Fibroblast of skin of abdomen (primary cell): Measurements from ENCODE around the gene HLA-DOA. TPM values are rescaled to one million over a fixed set of nuclear protein-coding genes. Genes with fewer than 3 reads are reported as not detected.
A peak's percentile ranks its signal among the peaks of the same experiment; 100 is the strongest.

Source experiments
- DNase-seq: peaks from one replicate; pipeline ENCODE4 v3.0.0-alpha.2; 2013
- polyA plus RNA-seq, 2 experiments: library from polyadenylated mRNA; unstranded; fragments of 120-200 nt; gene quantifications; one replicate each; pipeline ENCODE4 v1.2.1, GENCODE V29; 2013; ENCODE audit not compliant: insufficient read length in 2 of 2

Gene HLA-DOA
- 0.09 TPM for polyA plus RNA-seq (2013, experiment 1 of 2; ENCODE audit: insufficient read length)
- polyA plus RNA-seq (2013, experiment 2 of 2; ENCODE audit: insufficient read length): 0.05 TPM

DNA sequence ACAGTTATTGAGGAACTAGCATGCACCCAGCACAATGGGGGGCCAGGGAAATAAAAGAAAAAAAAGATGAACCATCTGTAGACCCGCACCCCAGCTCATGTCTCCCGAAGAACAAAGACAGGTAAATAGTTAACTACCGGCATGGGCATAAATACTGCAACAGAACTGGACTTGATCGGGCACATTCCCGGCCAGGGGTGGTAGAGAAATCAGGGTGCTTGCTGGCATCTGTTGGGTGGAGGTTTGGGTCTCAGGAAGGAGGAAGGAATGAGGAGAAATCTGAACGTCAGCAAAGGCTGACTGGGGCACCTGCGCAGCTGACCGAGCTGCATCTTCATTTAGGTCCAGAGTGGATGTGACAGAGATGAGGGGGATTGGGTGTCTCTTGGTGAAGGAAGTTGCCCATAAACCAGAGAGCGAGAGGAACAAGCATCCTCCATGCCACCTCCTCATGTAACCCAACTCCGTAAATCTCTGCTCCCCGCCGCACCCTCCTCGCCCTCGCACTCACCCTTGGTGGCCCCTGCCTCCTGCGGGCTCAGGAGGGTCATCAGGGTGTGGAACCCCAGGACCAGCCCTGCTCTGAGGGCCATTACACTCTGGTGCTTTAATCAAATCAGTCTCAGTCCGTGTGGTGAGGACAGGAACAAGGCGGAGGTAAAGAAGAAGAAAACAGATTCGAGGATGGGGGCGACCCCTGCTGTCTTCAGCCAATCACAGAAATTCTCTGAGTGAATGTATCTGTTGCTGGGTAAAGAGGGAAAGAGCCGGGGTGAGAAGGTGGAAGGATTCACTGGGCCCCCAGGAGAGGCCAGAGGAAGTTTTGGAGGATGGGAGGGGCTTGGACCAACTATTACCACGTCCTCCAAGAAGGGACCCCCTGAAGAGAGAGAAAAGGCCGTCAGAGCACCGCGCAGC lies at the start of gene HLA-DOA:
Gene HLA-DOA (minus strand): TSS at position 648 of the 918 bp plus-strand sequence.
- peak; percentile 22 for DNase-seq

DNA sequence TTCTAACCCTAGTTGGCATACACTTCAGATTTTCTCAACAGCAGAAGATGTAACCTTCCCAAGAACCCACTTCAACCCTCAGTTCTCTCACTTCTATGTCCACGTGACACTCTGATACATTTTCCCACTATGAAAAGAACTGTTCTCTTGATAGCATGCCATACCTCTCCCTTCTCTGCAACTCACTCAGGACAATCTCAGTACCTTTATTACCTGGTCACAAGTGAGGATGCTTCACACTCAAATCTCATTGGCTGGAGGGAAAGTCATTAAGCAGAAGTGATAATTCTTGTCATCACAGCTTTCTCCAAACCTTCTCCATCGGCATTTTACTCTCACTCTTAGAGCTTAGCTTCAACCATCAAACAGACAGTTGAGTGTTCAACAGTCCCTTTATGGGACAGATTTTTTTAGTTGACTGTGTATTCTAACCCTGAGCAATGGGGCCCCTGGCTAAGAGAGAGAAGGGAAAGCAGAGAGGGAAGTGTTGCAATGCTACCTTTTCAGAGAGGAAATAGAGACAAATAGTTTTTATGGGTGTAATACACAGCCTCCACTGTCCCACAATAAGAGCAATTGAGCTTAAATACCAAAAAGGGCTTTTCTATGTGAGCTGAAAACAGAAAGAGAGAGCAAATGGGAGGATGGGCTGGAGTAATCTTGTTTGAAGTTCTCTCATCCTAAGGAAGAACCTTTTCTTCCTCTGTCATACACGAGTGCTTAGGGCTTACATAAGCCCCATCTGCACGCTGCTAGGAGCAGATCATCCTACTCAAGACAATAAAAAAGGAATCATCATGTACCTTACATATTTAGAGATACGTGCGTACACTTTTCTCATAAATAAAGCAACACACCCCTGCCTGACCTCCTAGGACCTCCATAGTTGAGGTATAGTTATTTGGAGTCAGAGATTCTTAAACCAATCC lies 48.1 kb upstream of the HLA-DOA start:
- DNase-seq: no peak

GRCh38 chr6:33053230-33053629 lies 43.8 kb upstream of the HLA-DOA start:
- peak; percentile 16 for DNase-seq

GRCh38 chr6:33052627-33053026 lies 43.2 kb upstream of the HLA-DOA start:
- no peak for DNase-seq

GRCh38 chr6:33050014-33050810 lies 40.8 kb upstream of the HLA-DOA start:
- no peak for DNase-seq

DNA sequence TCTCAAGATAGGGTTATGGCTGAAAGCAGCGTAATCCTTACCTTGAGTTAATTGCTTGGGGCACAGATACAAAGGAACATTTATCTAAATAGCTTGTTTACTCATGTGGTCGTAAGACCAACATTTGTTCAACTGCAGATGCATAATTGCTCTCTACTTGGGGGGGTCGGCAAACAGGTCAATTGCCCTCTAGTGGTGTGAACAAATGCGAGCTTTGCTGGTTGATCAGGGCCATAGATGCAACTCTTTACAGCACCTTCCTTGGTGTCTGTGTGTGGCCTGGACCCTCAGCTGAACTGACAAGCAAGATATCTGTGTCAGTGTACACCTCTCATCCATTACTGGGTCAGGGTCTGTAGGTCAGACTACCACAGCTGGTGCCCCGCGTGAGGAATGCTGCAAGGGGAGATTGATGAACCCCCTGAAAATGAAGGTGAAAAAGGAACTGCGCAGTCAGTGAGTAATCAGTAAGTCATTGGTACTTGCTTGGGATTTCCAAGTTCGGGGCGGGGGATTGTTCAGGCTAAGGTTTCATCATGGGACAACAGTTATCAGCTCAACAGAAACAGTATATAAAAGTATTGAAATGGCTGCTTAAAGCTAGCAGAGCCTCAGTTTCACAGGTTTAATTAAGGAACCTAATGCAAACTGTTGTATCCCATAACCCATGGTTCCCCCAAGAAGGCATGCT lies 40.1 kb upstream of the HLA-DOA start:
- DNase-seq: no peak

DNA sequence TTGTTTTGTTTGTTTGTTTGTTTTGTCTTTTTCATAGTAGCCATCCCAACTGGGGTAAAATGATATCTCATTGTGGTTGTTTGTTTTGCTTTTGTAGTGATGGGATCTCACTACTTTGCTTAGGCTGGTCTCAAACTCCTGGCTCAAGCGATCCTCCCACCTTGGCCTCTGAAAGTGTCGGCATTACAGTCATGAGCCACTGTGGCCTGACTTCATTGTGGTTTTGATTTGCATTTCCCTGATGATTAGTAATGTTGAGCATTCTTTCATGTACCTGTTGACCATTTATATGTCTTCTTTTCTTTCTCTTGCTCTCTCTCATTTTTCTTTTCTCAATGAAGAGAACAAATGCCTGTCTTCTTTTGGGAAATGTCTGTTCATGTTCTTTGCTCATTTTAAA lies 30.8 kb upstream of the HLA-DOA start:
- no peak for DNase-seq

GRCh38 chr6:33036535-33036934 lies 27.1 kb upstream of the HLA-DOA start:
- DNase-seq: no peak

DNA sequence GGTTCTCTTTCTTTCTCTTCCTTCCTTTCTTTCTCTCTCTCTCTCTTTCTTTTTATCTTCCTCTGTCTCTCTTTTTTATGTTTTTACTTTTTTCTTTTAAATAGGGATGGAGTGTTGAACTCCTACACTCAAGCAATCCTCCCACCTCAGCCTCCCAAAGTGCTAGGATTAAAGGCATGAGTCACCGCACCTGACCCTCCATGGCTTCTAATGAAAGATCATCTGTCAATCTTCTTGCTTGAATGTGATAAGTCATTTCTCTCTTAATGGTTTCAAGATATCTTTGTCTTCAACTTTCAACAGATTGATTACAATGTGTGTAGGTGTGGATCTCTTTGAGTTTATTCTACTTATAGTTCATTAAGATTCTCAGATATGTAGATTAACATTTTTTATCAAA lies 25.2 kb upstream of the HLA-DOA start:
- no peak for DNase-seq

GRCh38 chr6:33030245-33030644 lies 20.9 kb upstream of the HLA-DOA start:
- no peak for DNase-seq

DNA sequence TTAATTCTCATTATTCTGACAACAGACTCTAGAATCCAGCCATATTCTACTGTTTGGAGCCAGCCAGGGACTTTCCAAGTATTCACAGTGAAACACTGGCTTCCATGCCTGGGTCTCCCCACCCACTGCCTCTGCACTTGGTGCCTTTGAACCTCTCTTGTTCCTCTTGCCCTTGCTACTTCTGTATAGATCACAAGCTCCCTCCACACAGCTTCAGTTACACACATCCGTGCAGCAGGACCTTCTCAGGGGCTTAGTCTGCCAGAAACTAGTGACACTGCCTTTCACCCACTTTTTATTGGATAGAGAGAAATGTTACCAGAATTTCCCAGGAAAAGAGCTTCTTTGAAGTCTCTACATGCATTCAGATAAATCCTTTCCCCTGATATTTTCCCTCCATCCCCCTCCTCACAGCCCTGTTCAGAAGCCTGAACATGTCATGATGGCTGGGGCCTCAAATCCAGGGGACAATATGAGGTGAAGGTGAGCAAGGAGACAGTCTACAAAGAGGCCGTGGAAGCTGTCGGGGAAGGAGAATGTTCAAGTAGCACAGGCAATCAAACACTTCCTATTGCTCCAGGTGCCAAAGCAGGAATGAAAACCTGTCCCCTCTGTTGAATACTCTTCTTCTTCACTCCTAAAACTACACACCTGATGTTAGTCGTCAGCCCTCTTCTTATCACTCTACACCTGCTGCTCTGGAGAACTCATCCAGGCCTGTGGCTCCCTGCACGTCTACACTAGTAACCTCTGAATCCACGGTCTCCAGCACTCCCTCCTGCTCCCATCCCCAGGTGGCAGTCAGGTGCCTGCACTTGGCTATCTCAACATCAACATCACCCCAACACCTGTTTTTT lies 20.2 kb upstream of the HLA-DOA start:
- DNase-seq: no peak

- no peak for DNase-seq
These were observed 18.9 kb upstream of the HLA-DOA start for GRCh38 chr6:33028220-33028849.

GRCh38 chr6:33024521-33024920 lies 15.1 kb upstream of the HLA-DOA start:
- no peak for DNase-seq

DNA sequence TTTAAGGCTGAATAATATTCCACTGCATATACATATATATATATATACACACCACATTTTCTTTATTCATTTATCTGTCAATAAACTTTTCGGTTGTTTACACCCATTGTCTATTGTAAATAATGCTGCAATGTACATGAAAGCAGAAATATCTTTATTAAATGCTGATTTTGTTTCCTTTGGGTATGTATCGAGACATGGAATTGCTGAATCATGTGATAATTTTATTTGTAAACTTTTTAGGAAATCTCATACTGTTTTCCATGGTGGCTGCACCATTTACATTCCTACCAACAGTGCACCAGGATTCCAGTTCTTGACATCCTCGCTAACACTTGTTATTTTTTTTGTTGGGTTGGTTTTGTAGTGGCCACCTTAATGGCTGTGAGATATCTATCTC lies 14.1 kb upstream of the HLA-DOA start:
- no peak for DNase-seq

GRCh38 chr6:33021917-33022316 lies 12.5 kb upstream of the HLA-DOA start:
- DNase-seq: no peak

GRCh38 chr6:33019372-33019771 lies 10.0 kb upstream of the HLA-DOA start:
- DNase-seq: no peak

DNA sequence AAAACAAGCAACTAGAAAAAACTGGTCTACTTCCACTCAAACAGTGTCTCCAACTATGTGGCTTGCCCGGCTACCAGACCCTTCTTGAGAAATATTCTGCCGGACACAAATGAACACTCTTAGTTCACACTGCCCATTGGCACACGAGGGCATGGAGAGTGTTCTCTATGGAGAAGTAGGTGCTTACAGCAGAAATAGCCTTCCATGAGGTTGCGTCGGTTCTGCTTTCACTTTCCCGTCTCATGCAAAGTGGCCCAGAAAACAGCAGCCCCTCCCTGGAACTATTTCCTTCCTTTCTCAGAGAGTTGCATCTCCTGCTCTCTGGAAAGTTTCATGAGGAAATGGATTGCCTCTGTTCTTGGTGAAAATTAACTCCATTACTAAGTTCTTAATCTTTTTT lies 9.5 kb upstream of the HLA-DOA start:
- peak; percentile 18 for DNase-seq

DNA sequence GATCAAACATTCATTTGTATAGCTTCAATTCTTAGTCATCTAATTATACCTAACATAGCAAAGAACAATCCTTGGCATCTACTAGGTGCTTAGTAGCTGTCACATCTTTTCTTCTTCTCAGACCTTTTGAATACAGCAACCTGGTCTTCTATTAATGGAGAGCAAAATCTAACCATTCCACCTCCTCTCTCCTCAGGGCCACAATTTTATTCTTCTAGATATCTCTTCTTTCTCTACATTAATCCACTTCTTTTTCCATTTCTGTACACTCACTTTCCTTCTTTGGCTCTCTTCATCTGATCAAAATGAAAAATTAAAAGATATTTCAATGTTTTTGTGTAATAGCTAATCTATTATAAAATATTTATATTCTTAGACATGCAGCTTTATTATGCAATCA lies 9.0 kb upstream of the HLA-DOA start:
- no peak for DNase-seq

DNA sequence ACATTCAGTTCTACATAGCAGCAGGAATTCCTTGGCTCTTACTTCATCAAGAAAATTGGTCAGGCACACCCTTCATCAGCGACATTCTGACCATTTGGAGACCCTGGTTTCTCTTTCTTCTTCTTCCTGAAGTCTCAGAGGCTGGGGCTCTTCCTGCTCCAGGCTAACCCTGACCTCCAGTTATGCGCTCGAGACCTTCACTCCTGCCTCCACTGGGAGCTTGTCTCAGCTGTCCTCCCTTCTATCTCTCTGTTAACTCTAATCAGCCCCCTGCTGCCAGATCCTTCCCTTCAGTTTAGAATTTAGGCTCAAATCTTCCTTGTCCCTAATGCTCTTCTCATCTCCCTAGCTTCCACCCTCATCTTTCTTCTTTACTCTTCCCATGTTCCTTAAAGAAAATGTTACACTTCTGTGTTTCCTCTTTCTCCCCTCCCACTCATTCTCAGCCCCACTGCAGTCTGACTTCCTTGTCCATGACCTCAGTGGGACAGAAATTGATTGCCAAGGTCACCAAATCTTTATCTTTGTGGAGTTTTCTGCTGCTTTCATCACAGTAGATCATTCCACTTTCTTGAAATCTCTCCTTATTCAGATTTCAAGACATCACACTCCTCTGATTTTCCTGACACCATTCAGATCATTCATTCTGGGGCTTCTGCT lies 8.4 kb upstream of the HLA-DOA start:
- no peak for DNase-seq

GRCh38 chr6:33017018-33017417 lies 7.6 kb upstream of the HLA-DOA start:
- DNase-seq: no peak
